Stomach smooth muscle (tissue), 2 donors: ENCODE measurements around the gene FBN2.
"Not testable (repeated sequence)": the region's sequence is repeated elsewhere in the genome, so short reads cannot be mapped to it uniquely, and the experiment has no call there.

Experiments
- H3K27ac ChIP-seq: one replicate; pipeline ENCODE4 v1.7.0; 2013; ENCODE audit warnings: mild to moderate bottlenecking, low read length, inconsistent platforms
- H3K27me3 ChIP-seq, 2 donors: one replicate each; pipeline ENCODE4 v1.7.0; 2013; ENCODE audit warnings: low read length in 2 of 2; ENCODE audit not compliant: insufficient read depth in 2 of 2, control insufficient read depth in 1 of 2
- H3K36me3 ChIP-seq, 2 donors: one replicate each; pipeline ENCODE4 v1.7.0; 2013; ENCODE audit warnings: low read length in 2 of 2; ENCODE audit not compliant: control insufficient read depth in 2 of 2, insufficient read depth in 2 of 2
- H3K4me1 ChIP-seq: one replicate; pipeline ENCODE4 v1.7.0; 2013; ENCODE audit warnings: low read length; ENCODE audit not compliant: control insufficient read depth, insufficient read depth
- H3K4me3 ChIP-seq, 2 donors: one replicate each; pipeline ENCODE4 v1.7.0; 2013; ENCODE audit warnings: low read length in 2 of 2
- H3K9ac ChIP-seq, 2 donors: one replicate each; pipeline ENCODE4 v1.7.0; 2013; ENCODE audit warnings: low read length in 2 of 2, mild to moderate bottlenecking in 1 of 2
- H3K9me3 ChIP-seq, 2 donors: one replicate each; pipeline ENCODE4 v1.7.0; 2013; ENCODE audit warnings: low read length in 2 of 2; ENCODE audit not compliant: control insufficient read depth in 2 of 2
- donor health status: healthy.
- donor health status: Pancreatic carcinoma.

Gene FBN2

GRCh38 chr5:128340648-128341047 lies 197.4 kb downstream of the FBN2 start:
- no peaks in the 10 kb centered on the region for H3K27me3 ChIP-seq
- no peaks in the 10 kb centered on the region for H3K9me3 ChIP-seq
- H3K4me1 ChIP-seq = peaks cover 6% of the 10 kb centered on the region
- no peak overlapping the region for H3K4me3 ChIP-seq
- H3K36me3 ChIP-seq = no peaks in the 10 kb centered on the region
- H3K9ac ChIP-seq = no peak overlapping the region
- H3K27ac ChIP-seq = no peak overlapping the region

GRCh38 chr5:128339585-128339984 lies 198.5 kb downstream of the FBN2 start:
- no peak overlapping the region for H3K4me3 ChIP-seq

GRCh38 chr5:128338649-128339048 lies 199.4 kb downstream of the FBN2 start:
- Histone ChIP-seq H3K9ac (no peak overlapping the region), H3K27ac (no peak overlapping the region), H3K36me3 (no peaks in the 10 kb centered on the region)

More at GRCh38 chr5:128339585-128339984, 198.5 kb downstream of the FBN2 start:
- H3K27me3 ChIP-seq = no peaks in the 10 kb centered on the region
- no peaks in the 10 kb centered on the region for H3K36me3 ChIP-seq
- no peaks in the 10 kb centered on the region for H3K9me3 ChIP-seq
- no peak overlapping the region for H3K27ac ChIP-seq
- H3K9ac ChIP-seq = no peak overlapping the region
- no peaks in the 10 kb centered on the region for H3K4me1 ChIP-seq

GRCh38 chr5:128335339-128335738 lies 202.7 kb downstream of the FBN2 start:
- Histone ChIP-seq H3K4me3 (no peak overlapping the region), H3K9me3 (no peaks in the 10 kb centered on the region), H3K27me3 (no peaks in the 10 kb centered on the region), H3K9ac (no peak overlapping the region), H3K4me1 (no peaks in the 10 kb centered on the region), H3K27ac (no peak overlapping the region), H3K36me3 (no peaks in the 10 kb centered on the region)

More at GRCh38 chr5:128338649-128339048, 199.4 kb downstream of the FBN2 start:
- Histone ChIP-seq H3K9me3 (no peaks in the 10 kb centered on the region), H3K4me3 (no peak overlapping the region), H3K4me1 (no peaks in the 10 kb centered on the region), H3K27me3 (no peaks in the 10 kb centered on the region)

GRCh38 chr5:128334010-128334716 lies 203.9 kb downstream of the FBN2 start:
- no peaks in the 10 kb centered on the region for H3K36me3 ChIP-seq
- H3K27me3 ChIP-seq = no peaks in the 10 kb centered on the region
- H3K4me1 ChIP-seq = no peaks in the 10 kb centered on the region
- H3K27ac ChIP-seq = no peak overlapping the region
- H3K4me3 ChIP-seq = no peak overlapping the region
- H3K9ac ChIP-seq = no peak overlapping the region
- H3K9me3 ChIP-seq = no peaks in the 10 kb centered on the region

- Histone ChIP-seq H3K27ac (no peak overlapping the region), H3K36me3 (no peaks in the 10 kb centered on the region), H3K9me3 (no peaks in the 10 kb centered on the region), H3K4me3 (no peak overlapping the region), H3K9ac (no peak overlapping the region), H3K27me3 (no peaks in the 10 kb centered on the region), H3K4me1 (peaks cover 5% of the 10 kb centered on the region)
Measured at GRCh38 chr5:128331261-128331660, 206.8 kb downstream of the FBN2 start.

DNA sequence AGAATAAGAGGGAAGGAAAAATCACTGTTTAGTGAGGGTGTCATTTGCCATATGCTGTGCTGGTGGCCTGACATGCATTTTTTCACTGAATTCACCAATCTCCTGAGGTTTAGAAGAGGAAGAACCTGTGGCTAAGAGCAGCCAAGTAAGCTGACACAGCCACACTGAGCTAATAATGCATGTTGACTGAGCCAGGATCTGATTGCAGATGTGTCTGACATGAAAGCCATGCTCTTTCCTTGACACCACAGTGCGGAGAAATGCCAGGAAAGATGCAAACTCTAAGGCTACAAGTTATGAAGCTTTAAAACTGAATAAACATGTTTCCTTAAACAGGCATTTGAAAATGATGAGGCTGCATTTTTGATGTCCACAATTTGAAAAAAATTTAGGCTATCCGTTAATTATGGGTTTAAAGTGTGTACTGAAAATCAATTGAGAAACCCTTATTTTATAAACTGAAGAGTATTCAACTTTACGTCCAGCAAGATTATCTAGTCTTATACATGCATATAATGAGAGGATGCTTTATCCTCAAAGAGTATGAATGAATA lies 208.6 kb downstream of the FBN2 start:
- H3K9ac ChIP-seq = no peak overlapping the region
- no peak overlapping the region for H3K27ac ChIP-seq
- H3K27me3 ChIP-seq = no peaks in the 10 kb centered on the region
- H3K4me1 ChIP-seq = peaks cover 5% of the 10 kb centered on the region
- no peaks in the 10 kb centered on the region for H3K36me3 ChIP-seq
- H3K4me3 ChIP-seq = no peak overlapping the region
- no peaks in the 10 kb centered on the region for H3K9me3 ChIP-seq

- Histone ChIP-seq H3K27me3 (no peaks in the 10 kb centered on the region), H3K4me1 (peaks cover 5% of the 10 kb centered on the region), H3K4me3 (peak overlapping the region in 1 of 2 donors; percentile 36), H3K9me3 (no peaks in the 10 kb centered on the region), H3K9ac (no peak overlapping the region), H3K27ac (no peak overlapping the region), H3K36me3 (no peaks in the 10 kb centered on the region)
Measured at GRCh38 chr5:128328446-128328845, 209.6 kb downstream of the FBN2 start.

- H3K4me3 ChIP-seq = peak overlapping the region in 1 of 2 donors; percentile 36
- H3K4me1 ChIP-seq = peaks cover 5% of the 10 kb centered on the region
- H3K9me3 ChIP-seq = no peaks in the 10 kb centered on the region
- no peaks in the 10 kb centered on the region for H3K27me3 ChIP-seq
- no peaks in the 10 kb centered on the region for H3K36me3 ChIP-seq
- no peak overlapping the region for H3K27ac ChIP-seq
- H3K9ac ChIP-seq = no peak overlapping the region
Measured at GRCh38 chr5:128328007-128328406, 210.0 kb downstream of the FBN2 start.

DNA sequence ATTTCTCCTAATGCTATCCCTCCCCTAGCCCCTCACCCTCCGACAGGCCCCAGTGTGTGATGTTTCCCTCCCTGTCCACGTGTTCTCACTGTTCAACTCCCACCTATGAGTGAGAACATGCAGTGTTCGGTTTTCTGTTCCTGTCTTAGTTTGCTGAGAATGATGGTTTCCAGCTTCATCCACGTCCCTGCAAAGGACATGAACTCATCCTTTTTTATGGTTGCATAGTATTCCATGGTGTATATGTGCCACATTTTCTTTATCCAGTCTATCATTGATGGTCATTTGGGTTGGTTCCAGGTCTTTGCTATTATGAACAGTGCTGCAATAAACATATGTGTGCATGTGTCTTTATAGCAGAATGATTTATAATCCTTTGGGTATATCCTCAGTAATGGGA lies 216.6 kb downstream of the FBN2 start:
- H3K4me1 ChIP-seq, H3K9me3 ChIP-seq, H3K4me3 ChIP-seq, H3K27ac ChIP-seq, H3K36me3 ChIP-seq, H3K27me3 ChIP-seq, H3K9ac ChIP-seq: not testable (repeated sequence)

- Histone ChIP-seq H3K4me1 (no peaks in the 10 kb centered on the region), H3K36me3 (no peaks in the 10 kb centered on the region), H3K27me3 (no peaks in the 10 kb centered on the region), H3K27ac (no peak overlapping the region), H3K9ac (no peak overlapping the region), H3K4me3 (no peak overlapping the region), H3K9me3 (no peaks in the 10 kb centered on the region)
Measured at GRCh38 chr5:128318691-128319090, 219.4 kb downstream of the FBN2 start.
